Calu3 (cell line): ENCODE measurements around the gene MAP2K7. TPM values are rescaled to one million over a fixed set of nuclear protein-coding genes. Genes with fewer than 3 reads are reported as not detected.

Source experiments
- BruUV-seq: library from RNA; stranded (reverse); fragments of 400-500 nt; replicated peaks from 2 replicates; lab custom pipeline; 2021; lab: Mats Ljungman, UMichigan
- CTCF ChIA-PET: fragments of 300-600 bp; sonication (Branson Sonifier 250); formaldehyde crosslinking; loops from one replicate; lab custom pipeline; 2022; ENCODE audit warnings: antibody characterized with exemption; lab: Charles Lee
- DNase-seq: peaks from one replicate; pipeline ENCODE4 v3.0.0; 2022
- H3K27ac Mint-ChIP-seq: one replicate; pipeline ENCODE4 v1.8.0; 2022; ENCODE audit warnings: mixed read lengths; ENCODE audit not compliant: unreplicated experiment
- H3K27me3 Mint-ChIP-seq: one replicate; pipeline ENCODE4 v1.8.0; 2022; ENCODE audit warnings: mixed read lengths; ENCODE audit not compliant: unreplicated experiment
- H3K36me3 Mint-ChIP-seq: one replicate; pipeline ENCODE4 v1.8.0; 2022; ENCODE audit warnings: mild to moderate bottlenecking, moderate library complexity, mixed read lengths; ENCODE audit not compliant: insufficient read depth, unreplicated experiment
- H3K4me1 Mint-ChIP-seq: one replicate; pipeline ENCODE4 v1.8.0; 2022; ENCODE audit warnings: mild to moderate bottlenecking, low read depth, mixed read lengths; ENCODE audit not compliant: unreplicated experiment
- H3K4me3 Mint-ChIP-seq: one replicate; pipeline ENCODE4 v1.8.0; 2022; ENCODE audit warnings: mild to moderate bottlenecking, low read depth, moderate library complexity, mixed read lengths; ENCODE audit not compliant: unreplicated experiment
- H3K9me3 Mint-ChIP-seq: one replicate; pipeline ENCODE4 v1.8.0; 2022; ENCODE audit warnings: low read depth, mixed read lengths; ENCODE audit not compliant: unreplicated experiment
- intact Hi-C: fragments of 100-400 bp; cut with micrococcal nuclease; formaldehyde crosslinking; loops from one replicate; pipeline ENCODE4 v1.10.0; 2022; ENCODE audit not compliant: unreplicated experiment
- total RNA-seq: library from RNA; stranded (reverse); gene quantifications from 2 replicates; pipeline ENCODE4 v1.2.3, GENCODE V29; 2022
- TF ChIP-seq, protein P1 (sequence below): fragments of 200-600 bp; IDR thresholded peaks from one replicate; pipeline ENCODE4 v1.8.0; 2022; ENCODE audit warnings: antibody characterized with exemption; ENCODE audit not compliant: unreplicated experiment

Gene MAP2K7
- total RNA-seq, 1 experiment from 2014 or later: 28.0 TPM

DNA sequence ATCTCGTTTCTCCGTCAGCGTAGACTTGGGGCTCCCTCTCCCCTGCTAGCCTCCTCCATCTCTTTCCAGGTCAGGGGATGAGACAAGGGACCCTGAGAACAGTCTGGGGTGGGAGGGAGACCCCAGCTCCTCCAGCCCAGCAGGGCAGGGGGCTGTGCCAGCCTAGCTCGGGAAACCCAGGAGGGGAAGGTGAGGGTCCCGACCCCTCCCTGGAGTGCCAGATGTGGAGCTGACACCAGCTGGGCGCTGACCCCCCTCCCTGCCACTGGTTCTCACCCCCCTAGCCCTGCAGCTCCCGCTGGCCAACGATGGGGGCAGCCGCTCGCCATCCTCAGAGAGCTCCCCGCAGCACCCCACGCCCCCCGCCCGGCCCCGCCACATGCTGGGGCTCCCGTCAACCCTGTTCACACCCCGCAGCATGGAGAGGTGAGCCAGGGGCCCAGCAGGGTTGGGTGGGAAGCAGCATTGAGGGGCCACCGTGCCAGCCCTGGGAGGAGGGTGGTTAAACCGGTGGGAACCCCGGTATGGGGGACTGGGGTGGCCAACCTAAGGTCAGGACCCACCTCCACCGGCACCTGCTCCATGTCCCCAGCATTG is 5.9 kb downstream of the MAP2K7 start:
- no peak overlapping the region for H3K4me3 Mint-ChIP-seq
- peaks cover 40% of the 10 kb centered on the region for H3K36me3 Mint-ChIP-seq
- intact Hi-C loops: no loop called here
- no TSS peak for BruUV-seq
- CTCF ChIA-PET: no interaction called here
- no peaks in the 10 kb centered on the region for H3K9me3 Mint-ChIP-seq
- peaks cover 15% of the 10 kb centered on the region for H3K4me1 Mint-ChIP-seq
- no peaks in the 10 kb centered on the region for H3K27me3 Mint-ChIP-seq
- TF ChIP-seq, protein P1, sequence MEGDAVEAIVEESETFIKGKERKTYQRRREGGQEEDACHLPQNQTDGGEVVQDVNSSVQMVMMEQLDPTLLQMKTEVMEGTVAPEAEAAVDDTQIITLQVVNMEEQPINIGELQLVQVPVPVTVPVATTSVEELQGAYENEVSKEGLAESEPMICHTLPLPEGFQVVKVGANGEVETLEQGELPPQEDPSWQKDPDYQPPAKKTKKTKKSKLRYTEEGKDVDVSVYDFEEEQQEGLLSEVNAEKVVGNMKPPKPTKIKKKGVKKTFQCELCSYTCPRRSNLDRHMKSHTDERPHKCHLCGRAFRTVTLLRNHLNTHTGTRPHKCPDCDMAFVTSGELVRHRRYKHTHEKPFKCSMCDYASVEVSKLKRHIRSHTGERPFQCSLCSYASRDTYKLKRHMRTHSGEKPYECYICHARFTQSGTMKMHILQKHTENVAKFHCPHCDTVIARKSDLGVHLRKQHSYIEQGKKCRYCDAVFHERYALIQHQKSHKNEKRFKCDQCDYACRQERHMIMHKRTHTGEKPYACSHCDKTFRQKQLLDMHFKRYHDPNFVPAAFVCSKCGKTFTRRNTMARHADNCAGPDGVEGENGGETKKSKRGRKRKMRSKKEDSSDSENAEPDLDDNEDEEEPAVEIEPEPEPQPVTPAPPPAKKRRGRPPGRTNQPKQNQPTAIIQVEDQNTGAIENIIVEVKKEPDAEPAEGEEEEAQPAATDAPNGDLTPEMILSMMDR: no peak
- H3K27ac Mint-ChIP-seq: no peak overlapping the region
- no peak for DNase-seq

DNA sequence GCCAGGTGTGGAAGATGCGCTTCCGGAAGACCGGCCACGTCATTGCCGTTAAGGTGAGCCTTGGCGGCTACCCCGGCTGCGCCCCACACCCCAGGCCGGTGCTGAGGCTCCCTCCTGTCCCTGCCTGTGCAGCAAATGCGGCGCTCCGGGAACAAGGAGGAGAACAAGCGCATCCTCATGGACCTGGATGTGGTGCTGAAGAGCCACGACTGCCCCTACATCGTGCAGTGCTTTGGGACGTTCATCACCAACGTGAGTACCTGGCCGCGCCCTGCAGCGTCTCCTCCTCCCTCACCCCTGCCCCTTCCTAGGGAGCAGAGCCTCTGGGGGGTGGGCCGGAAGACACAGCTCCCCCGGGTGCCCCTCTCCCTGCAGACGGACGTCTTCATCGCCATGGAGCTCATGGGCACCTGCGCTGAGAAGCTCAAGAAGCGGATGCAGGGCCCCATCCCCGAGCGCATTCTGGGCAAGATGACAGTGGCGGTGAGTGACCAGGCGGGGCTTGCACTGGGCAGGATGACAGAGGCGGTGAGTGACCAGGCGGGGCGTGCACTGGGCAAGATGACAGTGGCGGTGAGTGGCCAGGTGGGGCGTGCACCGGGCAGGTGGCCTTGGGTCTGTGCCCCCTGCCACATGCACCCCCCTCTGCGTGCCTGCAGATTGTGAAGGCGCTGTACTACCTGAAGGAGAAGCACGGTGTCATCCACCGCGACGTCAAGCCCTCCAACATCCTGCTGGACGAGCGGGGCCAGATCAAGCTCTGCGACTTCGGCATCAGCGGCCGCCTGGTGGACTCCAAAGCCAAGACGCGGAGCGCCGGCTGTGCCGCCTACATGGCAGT is 6.9 kb downstream of the MAP2K7 start:
- no peaks in the 10 kb centered on the region for H3K27me3 Mint-ChIP-seq
- H3K4me1 Mint-ChIP-seq: peaks cover 5% of the 10 kb centered on the region
- no peak overlapping the region for H3K27ac Mint-ChIP-seq
- no TSS peak for BruUV-seq
- no peak overlapping the region for H3K4me3 Mint-ChIP-seq
- intact Hi-C loops: no loop called here
- DNase-seq: no peak
- H3K36me3 Mint-ChIP-seq: peaks cover 35% of the 10 kb centered on the region
- CTCF ChIA-PET: no interaction called here
- H3K9me3 Mint-ChIP-seq: no peaks in the 10 kb centered on the region
- TF ChIP-seq, protein P1: no peak

DNA sequence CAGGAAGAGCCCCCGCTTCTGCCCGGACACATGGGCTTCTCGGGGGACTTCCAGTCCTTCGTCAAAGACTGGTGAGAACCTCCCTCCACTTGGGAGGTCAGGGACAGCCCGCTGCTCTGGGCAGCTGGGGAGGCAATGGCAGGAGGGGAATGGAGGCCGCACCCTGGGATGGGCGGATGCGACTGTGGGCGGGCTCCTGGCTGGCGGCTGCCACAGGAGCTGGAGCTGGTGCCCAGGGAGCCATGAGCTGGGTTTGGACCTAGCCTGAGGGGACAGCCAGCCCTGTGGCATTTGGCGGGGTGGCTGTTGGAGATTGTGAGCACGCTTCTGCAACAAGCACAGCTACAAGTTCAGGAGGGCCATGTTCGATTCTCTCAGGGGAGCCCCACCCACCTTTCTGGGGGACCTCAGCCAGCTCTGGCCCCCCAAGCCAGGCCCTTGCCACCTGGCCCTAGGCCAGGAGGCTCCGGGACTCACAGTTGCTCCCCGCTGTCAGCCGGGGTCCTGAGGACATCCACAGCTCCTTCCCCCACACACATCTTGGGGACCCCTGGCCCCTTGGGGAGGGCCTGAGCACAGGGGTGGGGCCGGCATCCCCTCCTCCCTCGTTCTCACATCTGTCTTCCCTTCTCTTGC is 7.9 kb downstream of the MAP2K7 start:
- no peak overlapping the region for H3K4me3 Mint-ChIP-seq
- no peak overlapping the region for H3K27ac Mint-ChIP-seq
- intact Hi-C loops: no loop called here
- H3K36me3 Mint-ChIP-seq: peaks cover 26% of the 10 kb centered on the region
- BruUV-seq: no TSS peak
- no peaks in the 10 kb centered on the region for H3K9me3 Mint-ChIP-seq
- TF ChIP-seq, protein P1: no peak
- no peaks in the 10 kb centered on the region for H3K27me3 Mint-ChIP-seq
- no peak for DNase-seq
- no peaks in the 10 kb centered on the region for H3K4me1 Mint-ChIP-seq
- CTCF ChIA-PET: no interaction called here

DNA sequence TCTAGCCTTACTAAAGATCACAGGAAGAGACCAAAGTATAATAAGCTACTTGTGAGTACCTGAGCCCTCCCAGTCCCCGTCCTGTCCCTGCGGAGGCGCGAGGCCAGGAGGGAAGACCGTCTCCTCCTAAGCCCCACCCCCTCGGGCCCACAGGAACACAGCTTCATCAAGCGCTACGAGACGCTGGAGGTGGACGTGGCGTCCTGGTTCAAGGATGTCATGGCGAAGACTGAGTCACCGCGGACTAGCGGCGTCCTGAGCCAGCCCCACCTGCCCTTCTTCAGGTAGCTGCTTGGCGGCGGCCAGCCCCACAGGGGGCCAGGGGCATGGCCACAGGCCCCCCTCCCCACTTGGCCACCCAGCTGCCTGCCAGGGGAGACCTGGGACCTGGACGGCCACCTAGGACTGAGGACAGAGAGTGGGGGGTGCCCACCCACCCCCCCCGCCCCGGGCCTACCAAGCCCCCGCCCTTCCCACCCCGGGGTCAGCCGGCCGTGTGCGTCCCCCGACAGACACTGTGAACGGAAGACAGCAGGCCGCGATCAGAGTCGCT is 8.5 kb downstream of the MAP2K7 start:
- intact Hi-C loops: no loop called here
- Mint-ChIP-seq H3K4me3 (no peak overlapping the region), H3K27ac (no peak overlapping the region), H3K9me3 (no peaks in the 10 kb centered on the region), H3K27me3 (no peaks in the 10 kb centered on the region), H3K36me3 (peaks cover 26% of the 10 kb centered on the region), H3K4me1 (no peaks in the 10 kb centered on the region)
- DNase-seq: no peak
- CTCF ChIA-PET: no interaction called here
- TF ChIP-seq, protein P1: no peak
- BruUV-seq: no TSS peak
